ENCODE measurements around the gene MKLN1.
"Not testable (repeated sequence)": the region's sequence is repeated elsewhere in the genome, so short reads cannot be mapped to it uniquely, and the experiment has no call there.

Gene MKLN1

GRCh38 chr7:131502810-131503508, 175.3 kb downstream of the MKLN1 start:
- peak in 1 of 2 donors; percentile 7 for DNase-seq

- DNase-seq: no peak
Observed at GRCh38 chr7:131503639-131504038, 176.0 kb downstream of the MKLN1 start.

GRCh38 chr7:131504157-131504899, 176.7 kb downstream of the MKLN1 start:
- no peak for DNase-seq

GRCh38 chr7:131505037-131505620, 177.5 kb downstream of the MKLN1 start:
- DNase-seq: not testable (repeated sequence)

GRCh38 chr7:131505636-131506557, 178.2 kb downstream of the MKLN1 start:
- no peak for DNase-seq

GRCh38 chr7:131506597-131506996, 178.9 kb downstream of the MKLN1 start:
- no peak for DNase-seq

GRCh38 chr7:131507592-131508331, 180.1 kb downstream of the MKLN1 start:
- DNase-seq: peak; percentile 72 to 75

GRCh38 chr7:131508754-131509486, 181.2 kb downstream of the MKLN1 start:
- no peak for DNase-seq

- DNase-seq: no peak
Observed at GRCh38 chr7:131509781-131510180, 182.1 kb downstream of the MKLN1 start.

GRCh38 chr7:131511071-131511470, 183.4 kb downstream of the MKLN1 start:
- no peak for DNase-seq

GRCh38 chr7:131511774-131512535, 184.3 kb downstream of the MKLN1 start:
- no peak for DNase-seq

GRCh38 chr7:131513245-131514061, 185.8 kb downstream of the MKLN1 start:
- peak; percentile 68 to 74 for DNase-seq

GRCh38 chr7:131515471-131515870, 187.8 kb downstream of the MKLN1 start:
- DNase-seq: not testable (repeated sequence)

- DNase-seq: no peak
Observed at GRCh38 chr7:131517218-131517923, 189.7 kb downstream of the MKLN1 start.

GRCh38 chr7:131518626-131519025, 190.9 kb downstream of the MKLN1 start:
- DNase-seq: no peak

- DNase-seq: no peak
Observed at GRCh38 chr7:131521651-131522163, 194.0 kb downstream of the MKLN1 start.

- no peak for DNase-seq
Observed at GRCh38 chr7:131522325-131522930, 194.8 kb downstream of the MKLN1 start.

- DNase-seq: no peak
Observed at GRCh38 chr7:131524115-131524514, 196.4 kb downstream of the MKLN1 start.
